Prostate gland (tissue), 2 donors: ENCODE data around the gene CCDC88B.

Experiments
- POLR2A ChIP-seq: fragments of 450-650 bp; IDR thresholded peaks from one replicate; pipeline ENCODE4 v1.6.1; 2016; ENCODE audit warnings: antibody characterized with exemption, mild to moderate bottlenecking
- TF ChIP-seq, protein P1 (sequence below), 4 experiments: fragments of 200-600 bp in 2 of 4; fragments of 450-650 bp in 2 of 4; sonication (generic) in 2 of 4; IDR thresholded peaks; 1 replicate in 3 of 4; 2 replicates in 1 of 4; pipeline ENCODE4 v1.5.1; 2016 to 2019; ENCODE audit warnings: antibody characterized with exemption in 4 of 4, mild to moderate bottlenecking in 2 of 4, moderate library complexity in 2 of 4

DNA sequence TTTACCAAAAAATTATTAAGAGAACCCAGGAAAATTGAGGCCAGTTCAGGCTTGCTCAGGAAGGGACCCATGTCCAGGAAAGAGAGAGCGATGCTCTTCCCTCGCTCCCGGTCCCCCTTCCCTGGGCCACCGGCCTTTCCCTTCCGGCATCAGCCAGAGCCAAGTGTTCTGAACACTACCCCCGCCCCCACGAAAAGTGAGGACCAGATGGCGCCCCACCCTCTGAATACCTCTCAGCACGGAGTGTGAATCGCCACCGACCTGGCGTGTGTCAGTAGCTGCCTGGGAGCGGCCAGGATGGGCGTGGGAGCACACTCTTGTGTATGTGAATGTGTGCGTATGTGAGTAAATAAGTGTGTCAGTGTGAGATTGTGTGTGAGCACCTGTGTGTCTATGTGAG lies 39.2 kb downstream of the CCDC88B start:
- TF ChIP-seq, protein P1, sequence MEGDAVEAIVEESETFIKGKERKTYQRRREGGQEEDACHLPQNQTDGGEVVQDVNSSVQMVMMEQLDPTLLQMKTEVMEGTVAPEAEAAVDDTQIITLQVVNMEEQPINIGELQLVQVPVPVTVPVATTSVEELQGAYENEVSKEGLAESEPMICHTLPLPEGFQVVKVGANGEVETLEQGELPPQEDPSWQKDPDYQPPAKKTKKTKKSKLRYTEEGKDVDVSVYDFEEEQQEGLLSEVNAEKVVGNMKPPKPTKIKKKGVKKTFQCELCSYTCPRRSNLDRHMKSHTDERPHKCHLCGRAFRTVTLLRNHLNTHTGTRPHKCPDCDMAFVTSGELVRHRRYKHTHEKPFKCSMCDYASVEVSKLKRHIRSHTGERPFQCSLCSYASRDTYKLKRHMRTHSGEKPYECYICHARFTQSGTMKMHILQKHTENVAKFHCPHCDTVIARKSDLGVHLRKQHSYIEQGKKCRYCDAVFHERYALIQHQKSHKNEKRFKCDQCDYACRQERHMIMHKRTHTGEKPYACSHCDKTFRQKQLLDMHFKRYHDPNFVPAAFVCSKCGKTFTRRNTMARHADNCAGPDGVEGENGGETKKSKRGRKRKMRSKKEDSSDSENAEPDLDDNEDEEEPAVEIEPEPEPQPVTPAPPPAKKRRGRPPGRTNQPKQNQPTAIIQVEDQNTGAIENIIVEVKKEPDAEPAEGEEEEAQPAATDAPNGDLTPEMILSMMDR (IDR thresholded peaks at IDR 0.05) = no peak
- no peak for TF ChIP-seq POLR2A
